ENCODE measurements around the gene PTTG1IP.

Gene PTTG1IP

DNA sequence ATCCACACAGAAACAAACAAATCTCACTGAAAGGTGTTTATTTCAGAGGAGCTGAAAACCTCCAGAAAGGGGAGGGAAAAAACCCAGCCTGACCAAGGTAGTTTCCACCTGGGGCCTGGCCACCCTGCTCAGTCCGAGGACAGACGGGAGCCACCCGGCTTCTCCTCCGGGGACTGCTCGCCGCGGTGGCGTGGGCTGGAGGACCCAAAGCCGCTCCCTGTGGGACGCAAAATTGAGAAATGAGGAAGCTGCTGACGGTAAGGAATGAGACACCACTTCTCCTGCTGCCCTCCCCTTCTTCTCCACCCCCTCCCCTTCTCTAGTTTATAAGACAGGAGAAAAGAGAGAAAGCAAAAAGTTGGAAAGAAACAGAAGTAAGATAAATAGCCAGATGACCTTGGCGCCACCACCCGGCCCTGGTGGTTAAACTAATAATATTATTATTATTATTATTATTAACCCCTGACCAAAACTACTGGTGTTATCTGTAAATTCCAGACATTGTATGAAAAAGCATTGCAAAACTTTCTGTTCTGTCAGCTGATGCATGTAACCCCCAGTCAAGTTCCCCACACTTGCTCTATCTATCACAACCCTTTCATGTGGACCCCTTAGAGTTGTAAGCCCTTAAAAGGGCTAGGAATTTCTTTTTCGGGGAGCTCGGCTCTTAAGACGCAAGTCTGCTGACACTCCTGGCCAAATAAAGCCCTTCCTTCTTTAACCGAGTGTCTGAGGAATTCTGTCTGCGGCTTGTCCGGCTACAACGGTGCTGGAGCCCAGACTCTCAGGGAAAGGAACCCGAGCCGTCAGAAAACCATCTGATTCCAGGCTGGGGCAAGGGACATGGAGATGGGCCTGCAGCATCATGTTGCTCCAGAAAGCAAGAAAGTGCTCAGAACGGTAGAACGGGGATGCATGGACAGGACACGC lies 34.7 kb upstream of the PTTG1IP start:
- TF ChIP-seq CTCF (IDR thresholded peaks at IDR 0.05; ENCODE audit: borderline replicate concordance, insufficient read depth, low read depth, low read length) = no peak
- no peak overlapping the region for H3K4me3 ChIP-seq (ENCODE audit: low read depth, low read length)

DNA sequence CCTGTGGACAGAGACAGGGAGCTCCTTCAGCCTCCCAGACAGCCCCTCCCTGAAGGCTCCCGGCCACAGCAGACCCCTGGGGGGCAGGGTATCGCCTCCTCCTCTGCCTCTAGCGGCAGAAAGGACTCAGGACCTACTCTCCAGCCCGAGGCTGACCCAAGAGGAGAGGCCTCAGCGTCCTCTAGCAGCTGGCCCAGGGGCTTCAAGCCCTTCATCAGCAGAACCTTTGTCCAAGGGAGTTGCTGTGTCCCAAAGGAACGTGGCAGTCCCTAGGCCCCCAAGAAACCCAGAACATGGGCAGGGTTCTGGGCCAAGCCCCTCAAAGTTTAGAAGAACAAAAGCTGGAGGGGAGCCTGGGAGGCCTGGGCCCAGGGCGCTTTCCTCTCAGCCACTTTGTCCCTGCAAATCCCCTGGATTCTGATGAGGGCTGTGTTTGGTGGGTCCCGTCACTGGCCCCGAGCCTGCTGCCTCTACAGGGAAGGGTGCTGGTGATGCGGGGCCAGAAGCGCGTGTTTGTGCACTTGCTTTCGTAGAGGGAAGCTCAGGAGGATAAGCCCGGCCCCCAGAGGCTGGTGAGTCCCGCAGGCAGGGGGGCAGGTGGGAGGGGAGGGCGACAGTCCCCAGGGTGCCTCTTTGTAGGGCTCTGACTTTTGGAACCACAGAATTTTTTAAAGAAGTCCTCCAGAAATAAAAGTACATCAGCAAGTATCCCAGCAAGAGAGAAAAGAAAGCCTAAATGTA lies 33.9 kb upstream of the PTTG1IP start:
- no peak for TF ChIP-seq CTCF (IDR thresholded peaks at IDR 0.05; ENCODE audit: borderline replicate concordance, insufficient read depth, low read depth, low read length)
- H3K4me3 ChIP-seq (ENCODE audit: low read depth, low read length) = no peak overlapping the region

DNA sequence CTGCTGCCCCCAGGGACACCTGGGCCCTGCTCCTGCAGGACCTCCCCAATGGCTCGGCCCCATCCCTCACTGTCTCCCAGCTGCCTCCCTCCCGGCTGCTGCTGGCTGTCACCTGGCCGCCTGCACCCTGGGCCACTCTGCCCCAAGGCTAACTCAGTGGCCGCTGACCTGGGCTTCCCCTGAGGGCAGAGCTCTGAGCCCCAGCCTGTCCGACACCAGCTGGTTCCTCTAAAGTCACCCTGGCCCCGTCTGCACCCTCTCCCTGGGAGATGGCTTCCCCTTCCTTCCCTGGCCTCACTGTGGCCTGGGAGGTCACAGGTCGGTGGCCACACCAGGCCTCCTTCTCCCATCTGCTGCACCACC lies 32.2 kb upstream of the PTTG1IP start:
- no peak overlapping the region for H3K4me3 ChIP-seq (ENCODE audit: low read depth, low read length)
- TF ChIP-seq CTCF (IDR thresholded peaks at IDR 0.05; ENCODE audit: borderline replicate concordance, insufficient read depth, low read depth, low read length) = no peak

DNA sequence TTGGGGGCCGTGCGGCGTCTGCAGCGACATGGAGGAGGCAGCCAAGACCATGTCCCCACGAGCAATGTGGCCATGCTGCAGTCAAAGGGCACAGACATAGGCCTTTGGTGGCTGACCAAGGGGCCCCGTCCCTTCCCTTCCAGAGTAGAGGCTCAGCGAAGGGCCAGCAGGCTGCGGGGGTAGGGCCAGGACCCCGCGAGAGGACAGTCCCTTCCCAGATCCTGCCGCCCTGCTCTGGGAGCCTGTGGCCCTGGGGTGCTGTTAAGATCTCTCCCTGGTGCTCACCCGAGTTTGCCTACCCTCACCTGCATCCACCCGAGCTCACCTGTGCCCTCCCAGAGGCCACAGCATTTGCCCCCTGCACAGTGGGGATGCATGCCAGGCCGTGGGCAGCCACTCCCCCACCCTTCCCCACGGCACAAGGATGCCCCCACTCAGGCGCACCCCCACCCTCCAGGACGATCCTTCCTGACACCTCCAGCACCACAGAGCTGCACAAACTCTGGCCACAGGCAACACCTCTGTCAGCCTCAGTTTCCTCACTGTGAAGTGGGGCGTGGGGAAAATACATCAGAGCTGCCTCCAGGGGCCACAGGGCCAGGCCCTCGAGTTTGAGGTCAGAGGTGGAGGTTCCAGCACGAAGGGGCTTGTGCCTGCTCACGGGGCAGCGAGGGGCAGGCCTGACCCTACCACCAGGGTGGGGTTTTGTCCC lies 31.7 kb upstream of the PTTG1IP start:
- no peak for TF ChIP-seq CTCF (IDR thresholded peaks at IDR 0.05; ENCODE audit: borderline replicate concordance, insufficient read depth, low read depth, low read length)
- no peak overlapping the region for H3K4me3 ChIP-seq (ENCODE audit: low read depth, low read length)

DNA sequence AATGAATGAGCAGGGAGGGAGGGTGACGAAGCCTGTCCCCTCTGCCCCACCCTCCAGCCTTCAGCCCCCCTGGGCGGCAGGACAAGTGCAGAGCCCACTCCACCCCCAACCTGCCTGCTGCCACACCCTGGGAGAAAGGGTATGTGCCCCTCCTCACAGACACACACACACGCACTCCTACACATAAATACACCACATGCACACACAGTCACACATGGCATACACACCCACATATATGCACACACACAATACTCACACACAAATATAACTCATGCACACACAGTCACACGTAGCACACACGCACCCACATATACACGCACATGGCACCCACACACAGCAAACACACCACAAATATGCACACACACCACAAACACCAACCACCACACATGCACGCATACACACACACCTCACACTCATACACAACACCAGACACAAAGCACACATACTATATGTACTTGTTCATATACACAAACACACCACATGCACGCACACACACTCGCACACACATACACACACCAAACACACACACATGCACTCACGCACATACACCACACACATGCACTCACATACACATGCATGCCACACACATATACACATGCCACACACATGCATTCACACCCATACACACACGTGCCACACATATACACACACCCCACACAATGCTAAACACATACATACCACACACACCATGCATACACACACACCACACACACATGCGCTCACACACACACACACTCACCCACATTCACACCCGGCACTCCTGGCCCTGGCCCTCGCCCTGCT lies 30.8 kb upstream of the PTTG1IP start:
- no peak for TF ChIP-seq CTCF (IDR thresholded peaks at IDR 0.05; ENCODE audit: borderline replicate concordance, insufficient read depth, low read depth, low read length)
- H3K4me3 ChIP-seq (ENCODE audit: low read depth, low read length) = no peak overlapping the region

- no peak overlapping the region for H3K4me3 ChIP-seq (ENCODE audit: low read depth, low read length)
- no peak for TF ChIP-seq CTCF (IDR thresholded peaks at IDR 0.05; ENCODE audit: borderline replicate concordance, insufficient read depth, low read depth, low read length)
These were observed 30.2 kb upstream of the PTTG1IP start for GRCh38 chr21:44903689-44904088.
